HL-60 (cell line): ENCODE measurements around the gene PES1.

Source experiments
- DNase-seq, 2 experiments: peaks; one replicate each; pipeline ENCODE4 v3.0.0-alpha.2; 2010 to 2020; ENCODE audit warnings: low read depth in 1 of 2, low spot score in 1 of 2
- H3K27ac ChIP-seq: fragments of 250-450 bp; sonication (Bioruptor Pico); replicated peaks from 2 replicates; pipeline ENCODE4 v1.5.1; 2020; ENCODE audit warnings: mild to moderate bottlenecking, moderate library complexity
- H3K27me3 ChIP-seq: fragments of 250-450 bp; sonication (Bioruptor Pico); 2 replicates; pipeline ENCODE4 v1.5.1; 2021; ENCODE audit warnings: mild to moderate bottlenecking, moderate library complexity; ENCODE audit not compliant: insufficient read depth, poor library complexity, severe bottlenecking
- H3K4me3 ChIP-seq: replicated peaks from 2 replicates; pipeline ENCODE4 v1.5.1; 2011; ENCODE audit warnings: mild to moderate bottlenecking, control low read depth, low read length; ENCODE audit not compliant: insufficient read depth
- GABPA ChIP-seq: IDR thresholded peaks from 2 replicates; pipeline ENCODE4 v1.6.1; 2012; ENCODE audit warnings: low read depth
- POLR2AphosphoS5 ChIP-seq: IDR thresholded peaks from 2 replicates; pipeline ENCODE4 v1.6.1; 2012; ENCODE audit warnings: low read depth
- SPI1 ChIP-seq: IDR thresholded peaks from 2 replicates; pipeline ENCODE4 v1.6.1; 2012; ENCODE audit warnings: low read depth, mild to moderate bottlenecking, borderline replicate concordance
- TF ChIP-seq, protein P1 (sequence below): IDR thresholded peaks from 2 replicates; pipeline ENCODE4 v1.6.1; 2012; ENCODE audit warnings: low read depth; ENCODE audit not compliant: insufficient replicate concordance
- TF ChIP-seq, protein P2 (sequence below): IDR thresholded peaks from one replicate; pipeline ENCODE4 v1.5.1; 2011; ENCODE audit warnings: low read length, control low read depth, inconsistent platforms; ENCODE audit not compliant: insufficient read depth

Gene PES1

DNA sequence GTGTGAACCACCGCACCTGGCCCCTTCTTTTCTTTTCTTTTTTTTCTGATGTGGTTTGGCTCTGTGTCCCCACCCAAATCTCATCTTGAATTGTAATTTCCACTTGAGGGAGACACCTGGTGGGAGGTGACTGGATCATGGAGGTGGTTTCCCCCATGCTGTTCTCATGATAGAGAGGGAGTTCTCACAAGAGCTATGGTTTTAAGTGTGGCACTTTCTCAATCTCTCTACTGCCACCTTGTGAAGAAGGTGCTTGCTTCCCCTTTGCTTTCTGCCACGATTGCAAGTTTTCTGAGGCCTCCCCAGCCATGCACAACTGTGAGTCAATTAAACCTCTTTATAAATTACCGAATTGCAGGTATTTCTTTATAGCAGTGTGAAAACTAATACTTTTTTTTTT, 10.3 kb upstream of the PES1 start:
- Histone ChIP-seq H3K27ac (no peak overlapping the region), H3K27me3 (no peaks in the 10 kb centered on the region), H3K4me3 (no peak overlapping the region)
- TF ChIP-seq POLR2AphosphoS5: no peak
- TF ChIP-seq GABPA: no peak
- TF ChIP-seq, protein P1, sequence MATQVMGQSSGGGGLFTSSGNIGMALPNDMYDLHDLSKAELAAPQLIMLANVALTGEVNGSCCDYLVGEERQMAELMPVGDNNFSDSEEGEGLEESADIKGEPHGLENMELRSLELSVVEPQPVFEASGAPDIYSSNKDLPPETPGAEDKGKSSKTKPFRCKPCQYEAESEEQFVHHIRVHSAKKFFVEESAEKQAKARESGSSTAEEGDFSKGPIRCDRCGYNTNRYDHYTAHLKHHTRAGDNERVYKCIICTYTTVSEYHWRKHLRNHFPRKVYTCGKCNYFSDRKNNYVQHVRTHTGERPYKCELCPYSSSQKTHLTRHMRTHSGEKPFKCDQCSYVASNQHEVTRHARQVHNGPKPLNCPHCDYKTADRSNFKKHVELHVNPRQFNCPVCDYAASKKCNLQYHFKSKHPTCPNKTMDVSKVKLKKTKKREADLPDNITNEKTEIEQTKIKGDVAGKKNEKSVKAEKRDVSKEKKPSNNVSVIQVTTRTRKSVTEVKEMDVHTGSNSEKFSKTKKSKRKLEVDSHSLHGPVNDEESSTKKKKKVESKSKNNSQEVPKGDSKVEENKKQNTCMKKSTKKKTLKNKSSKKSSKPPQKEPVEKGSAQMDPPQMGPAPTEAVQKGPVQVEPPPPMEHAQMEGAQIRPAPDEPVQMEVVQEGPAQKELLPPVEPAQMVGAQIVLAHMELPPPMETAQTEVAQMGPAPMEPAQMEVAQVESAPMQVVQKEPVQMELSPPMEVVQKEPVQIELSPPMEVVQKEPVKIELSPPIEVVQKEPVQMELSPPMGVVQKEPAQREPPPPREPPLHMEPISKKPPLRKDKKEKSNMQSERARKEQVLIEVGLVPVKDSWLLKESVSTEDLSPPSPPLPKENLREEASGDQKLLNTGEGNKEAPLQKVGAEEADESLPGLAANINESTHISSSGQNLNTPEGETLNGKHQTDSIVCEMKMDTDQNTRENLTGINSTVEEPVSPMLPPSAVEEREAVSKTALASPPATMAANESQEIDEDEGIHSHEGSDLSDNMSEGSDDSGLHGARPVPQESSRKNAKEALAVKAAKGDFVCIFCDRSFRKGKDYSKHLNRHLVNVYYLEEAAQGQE: no peak
- TF ChIP-seq, protein P2, sequence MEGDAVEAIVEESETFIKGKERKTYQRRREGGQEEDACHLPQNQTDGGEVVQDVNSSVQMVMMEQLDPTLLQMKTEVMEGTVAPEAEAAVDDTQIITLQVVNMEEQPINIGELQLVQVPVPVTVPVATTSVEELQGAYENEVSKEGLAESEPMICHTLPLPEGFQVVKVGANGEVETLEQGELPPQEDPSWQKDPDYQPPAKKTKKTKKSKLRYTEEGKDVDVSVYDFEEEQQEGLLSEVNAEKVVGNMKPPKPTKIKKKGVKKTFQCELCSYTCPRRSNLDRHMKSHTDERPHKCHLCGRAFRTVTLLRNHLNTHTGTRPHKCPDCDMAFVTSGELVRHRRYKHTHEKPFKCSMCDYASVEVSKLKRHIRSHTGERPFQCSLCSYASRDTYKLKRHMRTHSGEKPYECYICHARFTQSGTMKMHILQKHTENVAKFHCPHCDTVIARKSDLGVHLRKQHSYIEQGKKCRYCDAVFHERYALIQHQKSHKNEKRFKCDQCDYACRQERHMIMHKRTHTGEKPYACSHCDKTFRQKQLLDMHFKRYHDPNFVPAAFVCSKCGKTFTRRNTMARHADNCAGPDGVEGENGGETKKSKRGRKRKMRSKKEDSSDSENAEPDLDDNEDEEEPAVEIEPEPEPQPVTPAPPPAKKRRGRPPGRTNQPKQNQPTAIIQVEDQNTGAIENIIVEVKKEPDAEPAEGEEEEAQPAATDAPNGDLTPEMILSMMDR: no peak
- no peak for TF ChIP-seq SPI1
- DNase-seq: peak in 1 of 2 experiments; percentile 40

DNA sequence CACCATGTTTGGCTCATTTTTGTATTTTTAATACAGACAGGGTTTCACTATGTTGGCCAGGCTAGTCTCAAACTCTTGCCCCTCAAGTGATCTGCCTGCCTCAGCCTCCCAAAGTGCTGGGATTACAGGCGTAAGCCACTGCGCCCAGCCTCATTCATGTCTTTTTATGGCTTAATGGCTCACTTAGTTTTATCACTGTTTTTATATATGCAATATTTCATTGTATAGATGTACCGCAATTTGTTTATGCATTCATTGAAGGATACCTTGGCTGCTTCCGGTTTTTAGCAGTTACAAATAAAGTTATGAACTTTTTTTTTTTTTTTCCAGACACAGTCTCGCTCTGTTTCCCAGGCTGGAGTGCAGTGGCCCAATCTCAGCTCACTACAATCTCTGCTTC, 9.8 kb upstream of the PES1 start:
- no peaks in the 10 kb centered on the region for H3K27me3 ChIP-seq

DNA sequence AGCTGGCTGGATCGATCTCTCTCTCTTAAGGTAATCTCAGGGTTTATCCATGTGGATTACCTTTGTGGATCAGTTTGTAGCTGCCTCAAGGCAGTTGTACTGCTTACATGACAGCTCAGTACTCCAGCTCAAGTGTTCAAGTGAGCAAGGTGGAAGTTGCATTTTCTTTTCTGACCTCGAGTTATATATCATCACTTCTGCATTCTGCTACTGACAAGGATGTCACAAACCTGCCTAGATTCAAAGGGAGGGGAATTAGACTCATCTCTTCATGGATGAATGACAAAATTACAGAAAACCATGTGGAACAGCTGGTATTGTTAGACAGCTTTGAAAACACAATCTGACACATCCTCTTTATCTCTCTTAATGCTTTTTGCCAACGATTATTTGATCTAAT, 9.2 kb upstream of the PES1 start:
- TF ChIP-seq SPI1: peak; percentile 61; the same call in 1 of the 2 replicates
- TF ChIP-seq, protein P1: no peak
- no peaks in the 10 kb centered on the region for H3K27me3 ChIP-seq
- peak in 1 of 2 experiments; percentile 8 for DNase-seq
- H3K4me3 ChIP-seq: no peak overlapping the region
- no peak overlapping the region for H3K27ac ChIP-seq

More for the DNA sequence above, 9.8 kb upstream of the PES1 start:
- Histone ChIP-seq H3K4me3 (no peak overlapping the region), H3K27ac (no peak overlapping the region)
- TF ChIP-seq POLR2AphosphoS5 (no peak), GABPA (no peak), SPI1 (no peak)
- TF ChIP-seq, protein P1: no peak
- TF ChIP-seq, protein P2: no peak
- DNase-seq: no peak

DNA sequence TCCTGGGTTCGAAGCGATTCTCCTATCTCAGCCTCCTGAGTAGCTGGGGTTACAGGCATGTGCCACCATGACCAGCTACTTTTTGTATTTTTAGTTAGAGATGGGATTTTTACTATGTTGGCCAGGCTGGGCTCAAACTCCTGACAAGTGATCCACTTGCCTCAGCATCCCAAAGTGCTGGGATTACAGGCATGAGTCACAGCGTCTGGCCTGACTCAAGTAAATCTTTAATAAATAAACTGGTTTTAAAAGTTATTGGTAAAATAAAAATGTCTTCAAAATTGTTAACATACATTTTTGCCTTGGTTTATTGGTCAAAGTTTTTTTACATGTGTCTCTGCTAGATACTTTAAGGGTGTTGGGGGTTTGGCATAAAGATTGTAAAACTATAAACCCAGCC, 7.3 kb upstream of the PES1 start:
- no peak overlapping the region for H3K4me3 ChIP-seq
- no peak overlapping the region for H3K27ac ChIP-seq
- TF ChIP-seq SPI1 (no peak), POLR2AphosphoS5 (no peak), GABPA (no peak)
- TF ChIP-seq, protein P2: no peak
- TF ChIP-seq, protein P1: no peak
- H3K27me3 ChIP-seq: no peaks in the 10 kb centered on the region
- DNase-seq: no peak
